ENCODE measurements around the gene CCDC33.
A peak's percentile ranks its signal among the peaks of the same experiment; 100 is the strongest.

Gene CCDC33

GRCh38 chr15:74209560-74209958 is 26.6 kb upstream of the CCDC33 start:
- no peak overlapping the region for H2BK5ac ChIP-seq (ENCODE audit: low read depth, low read length, poor library complexity)
- H4K12ac ChIP-seq (ENCODE audit: low read depth, low read length) = no peak overlapping the region
- no peak overlapping the region for H2BK12ac ChIP-seq (ENCODE audit: low read length)
- no peak overlapping the region for H3K4me3 ChIP-seq (ENCODE audit: low read depth, low read length)
- H3K9me3 ChIP-seq (ENCODE audit: insufficient read depth, low read depth, low read length) = peaks cover 3% of the 10 kb centered on the region
- H3K27me3 ChIP-seq (ENCODE audit: insufficient read depth, low read length) = no peaks in the 10 kb centered on the region
- no peak for DNase-seq
- H2AK5ac ChIP-seq (ENCODE audit: low read length) = no peak overlapping the region
- H2AFZ ChIP-seq (ENCODE audit: insufficient read depth, low read length, poor library complexity) = no peak overlapping the region
- no peak overlapping the region for H3K14ac ChIP-seq (ENCODE audit: low read length)
- no peak overlapping the region for H2BK120ac ChIP-seq (ENCODE audit: insufficient read depth, low read length, poor library complexity)
- peaks cover 12 to 18% of the 10 kb centered on the region in 2 experiments for H3K4me1 ChIP-seq (ENCODE audit: control insufficient read depth in 1 of 2, insufficient read depth in 2 of 2, low read length in 2 of 2)
- H3K9ac ChIP-seq (ENCODE audit: low read length) = no peak overlapping the region
- no peaks in the 10 kb centered on the region for H3K79me2 ChIP-seq (ENCODE audit: control insufficient read depth, insufficient read depth, low read length, poor library complexity)
- H4K8ac ChIP-seq (ENCODE audit: low read depth, low read length) = no peak overlapping the region
- WGBS (ENCODE audit: extremely low coverage, insufficient coverage, insufficient read length) = no CpG with 5 or more reads among the region's 5 CpGs
- H3K27ac ChIP-seq (ENCODE audit: low read depth, low read length) = no peak overlapping the region
- no peak overlapping the region for H4K91ac ChIP-seq (ENCODE audit: low read depth, low read length)
- H3K18ac ChIP-seq (ENCODE audit: low read length) = no peak overlapping the region
- no peaks in the 10 kb centered on the region for H3K79me1 ChIP-seq (ENCODE audit: low read length)
- H3K23ac ChIP-seq (ENCODE audit: low read length) = no peak overlapping the region
- H3K4me2 ChIP-seq (ENCODE audit: low read length) = no peak overlapping the region
- no peaks in the 10 kb centered on the region for H3K36me3 ChIP-seq (ENCODE audit: control insufficient read depth in 1 of 2, insufficient read depth in 2 of 2, low read length in 2 of 2)
- no peak overlapping the region for H3K4ac ChIP-seq (ENCODE audit: low read depth, low read length)

- Histone ChIP-seq H3K79me1 (ENCODE audit: low read length) (no peaks in the 10 kb centered on the region), H3K18ac (ENCODE audit: low read length) (no peak overlapping the region), H3K79me2 (ENCODE audit: control insufficient read depth, insufficient read depth, low read length, poor library complexity) (no peaks in the 10 kb centered on the region), H3K4me3 (ENCODE audit: low read depth, low read length) (no peak overlapping the region), H3K23ac (ENCODE audit: low read length) (no peak overlapping the region), H3K9me3 (ENCODE audit: insufficient read depth, low read depth, low read length) (peaks cover 3% of the 10 kb centered on the region), H4K8ac (ENCODE audit: low read depth, low read length) (no peak overlapping the region), H3K14ac (ENCODE audit: low read length) (no peak overlapping the region), H2BK120ac (ENCODE audit: insufficient read depth, low read length, poor library complexity) (no peak overlapping the region), H2BK12ac (ENCODE audit: low read length) (no peak overlapping the region), H4K91ac (ENCODE audit: low read depth, low read length) (no peak overlapping the region), H3K4me1 (ENCODE audit: control insufficient read depth in 1 of 2, insufficient read depth in 2 of 2, low read length in 2 of 2) (peaks cover 12 to 18% of the 10 kb centered on the region in 2 experiments), H3K27ac (ENCODE audit: low read depth, low read length) (no peak overlapping the region), H2AFZ (ENCODE audit: insufficient read depth, low read length, poor library complexity) (no peak overlapping the region), H3K9ac (ENCODE audit: low read length) (no peak overlapping the region), H3K27me3 (ENCODE audit: insufficient read depth, low read length) (no peaks in the 10 kb centered on the region), H3K4me2 (ENCODE audit: low read length) (no peak overlapping the region), H4K12ac (ENCODE audit: low read depth, low read length) (no peak overlapping the region), H2BK5ac (ENCODE audit: low read depth, low read length, poor library complexity) (no peak overlapping the region), H3K4ac (ENCODE audit: low read depth, low read length) (no peak overlapping the region), H2AK5ac (ENCODE audit: low read length) (no peak overlapping the region), H3K36me3 (ENCODE audit: control insufficient read depth in 1 of 2, insufficient read depth in 2 of 2, low read length in 2 of 2) (no peaks in the 10 kb centered on the region)
- WGBS (ENCODE audit: extremely low coverage, insufficient coverage, insufficient read length) = no CpG with 5 or more reads among the region's 4 CpGs
- peak in 1 of 2 donors; percentile 48 for DNase-seq
Measured at GRCh38 chr15:74209997-74210671, 26.0 kb upstream of the CCDC33 start.

DNA sequence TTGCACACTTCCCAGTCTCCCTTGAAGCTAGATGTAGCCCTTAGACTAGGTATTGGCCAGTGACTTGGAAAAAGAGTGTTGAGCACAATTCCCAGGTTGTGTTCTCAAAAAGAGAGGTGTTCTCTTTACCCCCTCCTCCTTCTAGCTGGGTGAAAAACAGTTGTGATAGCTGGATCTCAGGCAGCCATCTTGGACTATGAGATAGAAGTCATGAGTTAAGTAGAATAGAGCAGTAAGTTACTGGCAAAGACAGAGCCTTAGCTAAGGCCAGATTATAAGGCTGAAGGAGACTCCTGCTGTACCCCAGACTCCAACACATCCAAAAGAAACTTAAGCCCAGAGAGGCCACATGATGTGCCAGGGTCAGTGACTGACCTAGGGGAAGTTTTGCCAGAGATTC is 25.4 kb upstream of the CCDC33 start:
- Histone ChIP-seq H2BK120ac (ENCODE audit: insufficient read depth, low read length, poor library complexity) (no peak overlapping the region), H2AFZ (ENCODE audit: insufficient read depth, low read length, poor library complexity) (no peak overlapping the region), H3K14ac (ENCODE audit: low read length) (no peak overlapping the region), H3K4me1 (ENCODE audit: control insufficient read depth in 1 of 2, insufficient read depth in 2 of 2, low read length in 2 of 2) (peaks cover 12 to 18% of the 10 kb centered on the region in 2 experiments), H3K79me2 (ENCODE audit: control insufficient read depth, insufficient read depth, low read length, poor library complexity) (no peaks in the 10 kb centered on the region), H4K8ac (ENCODE audit: low read depth, low read length) (no peak overlapping the region), H3K9ac (ENCODE audit: low read length) (no peak overlapping the region), H4K91ac (ENCODE audit: low read depth, low read length) (no peak overlapping the region), H3K27ac (ENCODE audit: low read depth, low read length) (no peak overlapping the region), H3K23ac (ENCODE audit: low read length) (no peak overlapping the region), H4K12ac (ENCODE audit: low read depth, low read length) (no peak overlapping the region), H3K27me3 (ENCODE audit: insufficient read depth, low read length) (no peaks in the 10 kb centered on the region), H2BK5ac (ENCODE audit: low read depth, low read length, poor library complexity) (no peak overlapping the region), H3K4me2 (ENCODE audit: low read length) (no peak overlapping the region), H3K18ac (ENCODE audit: low read length) (no peak overlapping the region), H2BK12ac (ENCODE audit: low read length) (no peak overlapping the region), H3K36me3 (ENCODE audit: control insufficient read depth in 1 of 2, insufficient read depth in 2 of 2, low read length in 2 of 2) (no peaks in the 10 kb centered on the region), H3K79me1 (ENCODE audit: low read length) (no peaks in the 10 kb centered on the region), H3K4me3 (ENCODE audit: low read depth, low read length) (no peak overlapping the region), H3K4ac (ENCODE audit: low read depth, low read length) (no peak overlapping the region), H3K9me3 (ENCODE audit: insufficient read depth, low read depth, low read length) (peaks cover 3% of the 10 kb centered on the region), H2AK5ac (ENCODE audit: low read length) (no peak overlapping the region)
- DNase-seq = no peak

GRCh38 chr15:74211656-74212055 is 24.5 kb upstream of the CCDC33 start:
- H3K79me1 ChIP-seq (ENCODE audit: low read length) = no peaks in the 10 kb centered on the region
- H3K4ac ChIP-seq (ENCODE audit: low read depth, low read length) = no peak overlapping the region
- H4K8ac ChIP-seq (ENCODE audit: low read depth, low read length) = no peak overlapping the region
- peaks cover 3% of the 10 kb centered on the region for H3K9me3 ChIP-seq (ENCODE audit: insufficient read depth, low read depth, low read length)
- no peak overlapping the region for H2BK5ac ChIP-seq (ENCODE audit: low read depth, low read length, poor library complexity)
- no peak overlapping the region for H4K12ac ChIP-seq (ENCODE audit: low read depth, low read length)
- H2AFZ ChIP-seq (ENCODE audit: insufficient read depth, low read length, poor library complexity) = no peak overlapping the region
- H3K79me2 ChIP-seq (ENCODE audit: control insufficient read depth, insufficient read depth, low read length, poor library complexity) = no peaks in the 10 kb centered on the region
- no peak overlapping the region for H3K4me3 ChIP-seq (ENCODE audit: low read depth, low read length)
- no peaks in the 10 kb centered on the region for H3K36me3 ChIP-seq (ENCODE audit: control insufficient read depth in 1 of 2, insufficient read depth in 2 of 2, low read length in 2 of 2)
- H3K4me2 ChIP-seq (ENCODE audit: low read length) = no peak overlapping the region
- no peak overlapping the region for H2BK12ac ChIP-seq (ENCODE audit: low read length)
- WGBS (ENCODE audit: extremely low coverage, insufficient coverage, insufficient read length) = no CpG with 5 or more reads among the region's 1 CpG
- H3K18ac ChIP-seq (ENCODE audit: low read length) = no peak overlapping the region
- H2AK5ac ChIP-seq (ENCODE audit: low read length) = no peak overlapping the region
- peaks cover 12 to 18% of the 10 kb centered on the region in 2 experiments for H3K4me1 ChIP-seq (ENCODE audit: control insufficient read depth in 1 of 2, insufficient read depth in 2 of 2, low read length in 2 of 2)
- no peak overlapping the region for H3K9ac ChIP-seq (ENCODE audit: low read length)
- no peak for DNase-seq
- H2BK120ac ChIP-seq (ENCODE audit: insufficient read depth, low read length, poor library complexity) = no peak overlapping the region
- no peak overlapping the region for H3K27ac ChIP-seq (ENCODE audit: low read depth, low read length)
- H4K91ac ChIP-seq (ENCODE audit: low read depth, low read length) = no peak overlapping the region
- no peak overlapping the region for H3K23ac ChIP-seq (ENCODE audit: low read length)
- H3K14ac ChIP-seq (ENCODE audit: low read length) = no peak overlapping the region
- no peaks in the 10 kb centered on the region for H3K27me3 ChIP-seq (ENCODE audit: insufficient read depth, low read length)
